RWPE1 (cell line): ENCODE measurements around the gene ZFYVE28.

Experiments used
- CTCF ChIA-PET: fragments of 350-600 bp; sonication (Branson Sonifier 250); formaldehyde crosslinking; extraction: SDS; loops from one replicate; lab custom pipeline; 2021; lab: Yijun Ruan, JAX
- POLR2A ChIA-PET: fragments of 400-600 bp; formaldehyde crosslinking; extraction: SDS; loops from one replicate; lab custom pipeline; 2020; ENCODE audit warnings: antibody characterized with exemption; ENCODE audit not compliant: low non-redundant PET; lab: Yijun Ruan, JAX
- DNase-seq: peaks from one replicate; pipeline ENCODE4 v3.0.0; 2012; ENCODE audit warnings: low spot score
- H3K27ac ChIP-seq: fragments of 450-650 bp; 2 replicates; pipeline ENCODE4 v1.5.1; 2017
- TF ChIP-seq, protein P1 (sequence below): fragments of 450-650 bp; conservative IDR thresholded peaks from 2 replicates; pipeline ENCODE4 v1.5.1; 2017; ENCODE audit warnings: low read depth, mild to moderate bottlenecking

Gene ZFYVE28

DNA sequence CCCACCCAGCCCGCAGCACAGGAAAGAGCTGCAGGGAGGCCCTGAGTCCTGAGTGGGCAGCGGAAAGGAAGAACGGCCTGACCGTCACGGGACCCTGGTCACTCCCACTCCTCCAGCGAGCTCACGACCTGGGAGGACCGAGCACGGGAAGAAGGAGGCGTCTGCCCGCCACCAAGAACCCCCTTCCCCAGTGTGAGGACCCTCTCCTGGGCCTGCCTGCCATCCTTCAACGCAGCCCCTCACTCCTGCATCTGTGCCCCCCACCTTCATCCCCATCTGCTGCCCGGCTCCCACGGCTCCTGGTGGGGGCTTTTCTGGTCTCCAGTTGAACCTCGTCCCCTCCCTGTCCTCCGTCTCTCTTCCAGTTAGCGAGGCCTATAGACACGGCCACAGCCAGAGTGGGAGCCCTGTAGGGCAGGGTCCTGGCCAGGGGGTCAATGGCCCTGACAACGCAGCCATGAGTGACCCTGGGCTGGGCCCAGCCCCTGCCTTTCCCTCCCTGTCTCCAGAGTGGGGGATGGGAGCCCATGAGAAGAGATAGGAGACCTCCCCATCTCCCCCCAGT, 115.2 kb downstream of the ZFYVE28 start:
- POLR2A ChIA-PET: no interaction called here
- CTCF ChIA-PET: no interaction called here
- DNase-seq: no peak
- TF ChIP-seq, protein P1, sequence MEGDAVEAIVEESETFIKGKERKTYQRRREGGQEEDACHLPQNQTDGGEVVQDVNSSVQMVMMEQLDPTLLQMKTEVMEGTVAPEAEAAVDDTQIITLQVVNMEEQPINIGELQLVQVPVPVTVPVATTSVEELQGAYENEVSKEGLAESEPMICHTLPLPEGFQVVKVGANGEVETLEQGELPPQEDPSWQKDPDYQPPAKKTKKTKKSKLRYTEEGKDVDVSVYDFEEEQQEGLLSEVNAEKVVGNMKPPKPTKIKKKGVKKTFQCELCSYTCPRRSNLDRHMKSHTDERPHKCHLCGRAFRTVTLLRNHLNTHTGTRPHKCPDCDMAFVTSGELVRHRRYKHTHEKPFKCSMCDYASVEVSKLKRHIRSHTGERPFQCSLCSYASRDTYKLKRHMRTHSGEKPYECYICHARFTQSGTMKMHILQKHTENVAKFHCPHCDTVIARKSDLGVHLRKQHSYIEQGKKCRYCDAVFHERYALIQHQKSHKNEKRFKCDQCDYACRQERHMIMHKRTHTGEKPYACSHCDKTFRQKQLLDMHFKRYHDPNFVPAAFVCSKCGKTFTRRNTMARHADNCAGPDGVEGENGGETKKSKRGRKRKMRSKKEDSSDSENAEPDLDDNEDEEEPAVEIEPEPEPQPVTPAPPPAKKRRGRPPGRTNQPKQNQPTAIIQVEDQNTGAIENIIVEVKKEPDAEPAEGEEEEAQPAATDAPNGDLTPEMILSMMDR: no peak
- no peak overlapping the region for H3K27ac ChIP-seq

DNA sequence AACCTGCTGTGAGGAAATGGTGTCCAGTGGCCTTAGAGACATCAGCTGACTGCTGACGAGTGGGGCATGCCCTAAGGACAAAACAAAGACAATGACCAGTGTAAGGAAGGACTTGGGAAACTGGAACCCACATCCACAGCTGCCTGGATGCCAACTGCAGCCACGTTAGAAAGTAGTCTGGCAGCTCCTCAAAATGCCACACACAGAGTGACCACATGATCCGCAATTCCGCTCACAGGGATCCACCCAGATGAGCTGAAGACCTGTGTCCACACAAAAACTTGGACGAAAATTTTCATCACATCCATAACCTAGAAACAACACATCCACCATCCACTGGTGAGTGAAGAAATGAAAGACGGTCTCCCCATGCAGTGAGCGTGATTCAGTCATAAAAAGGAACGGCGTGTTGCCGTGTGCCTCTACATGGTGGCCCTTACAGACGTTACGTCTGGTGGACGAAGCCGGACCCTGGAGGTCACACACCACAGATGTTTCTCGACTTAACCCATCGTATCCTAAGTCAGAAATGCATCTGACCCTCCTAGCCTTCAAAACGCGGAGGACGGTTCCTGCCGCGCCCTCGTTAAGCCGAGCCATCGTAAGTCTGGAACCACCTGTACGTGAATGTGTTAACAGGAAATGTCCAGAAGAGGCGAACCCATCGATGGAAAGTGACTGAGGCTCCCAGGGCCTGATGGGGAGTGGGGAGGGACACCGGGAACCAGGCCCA, 115.9 kb downstream of the ZFYVE28 start:
- CTCF ChIA-PET: no interaction called here
- POLR2A ChIA-PET: no interaction called here
- TF ChIP-seq, protein P1: no peak

DNA sequence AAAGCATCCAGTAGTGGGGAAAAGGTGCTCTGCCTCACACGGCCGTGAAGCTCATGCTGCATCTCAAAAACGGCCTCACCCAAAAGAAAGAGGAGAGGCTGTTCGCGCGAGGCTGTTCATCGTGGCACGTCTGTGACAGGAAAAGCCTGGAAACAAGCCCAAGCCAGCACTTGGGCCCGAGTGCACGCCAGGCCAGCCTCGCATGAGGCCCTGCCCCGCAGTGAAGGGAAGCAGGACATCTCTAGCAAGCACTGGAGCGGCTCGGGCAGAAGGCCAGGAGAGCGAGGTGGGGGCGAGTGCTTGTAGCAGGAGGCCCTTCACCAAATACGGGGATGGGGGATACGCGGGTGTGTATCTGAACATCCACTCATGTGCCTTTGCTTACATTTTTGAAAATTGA, 116.6 kb downstream of the ZFYVE28 start:
- DNase-seq: no peak
- H3K27ac ChIP-seq: no peak overlapping the region
- ChIA-PET POLR2A (no interaction called here), CTCF (no interaction called here)
- TF ChIP-seq, protein P1: no peak

More for the DNA sequence above, 115.9 kb downstream of the ZFYVE28 start:
- no peak overlapping the region for H3K27ac ChIP-seq
- DNase-seq: no peak

DNA sequence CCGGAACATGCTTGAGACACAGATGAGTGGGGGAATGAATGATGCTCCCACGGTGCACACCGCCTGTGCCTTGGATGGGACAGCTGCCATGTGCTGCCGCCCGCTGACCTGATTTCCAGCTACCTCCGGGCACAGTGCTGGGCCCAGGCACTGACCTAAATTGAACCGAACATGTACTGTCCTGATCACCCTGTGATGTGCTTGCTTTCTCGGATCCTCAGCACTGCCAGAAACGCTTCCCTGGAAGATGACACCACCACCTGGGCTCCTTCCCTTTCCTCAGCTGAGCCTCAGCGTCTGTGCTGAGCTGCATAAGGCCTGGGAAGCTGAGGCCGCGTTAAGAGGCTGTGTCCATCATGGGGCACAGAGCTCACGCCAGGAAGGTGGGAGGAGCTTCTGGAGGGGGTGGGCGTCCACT, 117.2 kb downstream of the ZFYVE28 start:
- TF ChIP-seq, protein P1: no peak
- POLR2A ChIA-PET: no interaction called here
- no peak overlapping the region for H3K27ac ChIP-seq
- CTCF ChIA-PET: interaction anchor here (0.7 kb wide), 1 partner anchor 153 kb away, joined by 3 read pairs; no protein-coding TSS in a partner anchor
- DNase-seq: no peak

DNA sequence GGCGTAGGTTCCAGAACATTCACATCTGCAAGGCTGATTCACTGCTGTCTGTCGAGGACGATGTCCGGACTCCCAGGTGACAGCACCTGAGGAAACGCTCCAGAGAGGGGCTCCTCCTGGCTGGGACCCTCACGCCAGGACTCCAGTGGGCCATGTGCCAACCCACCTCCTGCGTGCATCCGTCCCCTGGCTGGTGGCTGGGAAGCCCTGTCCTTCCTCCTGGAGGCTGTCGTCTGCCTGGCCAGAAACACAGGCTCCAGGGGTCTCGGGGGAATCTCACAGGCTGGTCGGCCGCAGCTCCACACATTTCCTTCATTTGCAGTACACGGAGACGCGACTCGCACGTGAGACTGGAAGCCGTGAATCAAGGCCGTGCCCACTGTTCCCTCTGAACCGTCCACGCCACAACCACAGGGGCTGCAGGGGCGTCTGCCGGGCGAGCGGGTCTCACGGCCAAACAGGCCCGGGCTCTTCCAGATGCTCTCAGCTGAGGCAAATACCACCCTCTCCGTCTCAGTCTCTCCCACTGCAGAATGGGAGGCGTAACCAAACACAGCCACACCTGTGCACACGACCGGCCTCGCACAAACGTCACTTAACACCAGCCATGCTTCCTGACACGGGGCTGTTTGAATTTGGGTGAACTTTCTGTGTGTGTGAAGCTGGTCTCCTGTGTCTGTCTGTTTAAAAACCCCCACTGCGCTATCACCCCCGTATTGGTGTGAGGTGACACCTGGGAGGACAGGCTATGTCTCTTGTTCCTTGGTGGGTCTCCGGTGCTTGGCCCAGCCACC, 117.8 kb downstream of the ZFYVE28 start:
- TF ChIP-seq, protein P1: no peak
- CTCF ChIA-PET: interaction anchor here (0.7 kb wide), 1 partner anchor 154 kb away, joined by 3 read pairs; no protein-coding TSS in a partner anchor
- POLR2A ChIA-PET: no interaction called here
- H3K27ac ChIP-seq: no peak overlapping the region
- no peak for DNase-seq

DNA sequence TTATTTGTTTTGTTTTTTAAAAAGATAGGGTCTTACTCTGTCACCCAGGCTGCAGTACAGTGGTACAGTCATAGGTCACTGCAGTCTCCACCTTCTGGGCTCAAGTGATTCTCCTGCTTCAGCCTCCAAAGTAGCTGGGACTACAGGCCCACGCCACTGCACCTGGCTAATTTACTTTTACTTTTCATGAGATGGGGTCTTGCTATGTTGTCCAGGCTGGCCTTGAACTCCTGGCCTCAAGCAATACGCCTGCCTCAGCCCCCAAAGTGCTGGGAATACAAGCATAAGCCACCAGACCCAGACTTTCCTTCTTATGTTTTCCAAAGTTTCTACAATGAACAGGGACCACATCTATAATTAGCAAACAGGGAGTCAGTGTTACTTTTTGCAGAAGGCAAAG, 118.7 kb downstream of the ZFYVE28 start:
- H3K27ac ChIP-seq: no peak overlapping the region
- TF ChIP-seq, protein P1: no peak
- ChIA-PET POLR2A (no interaction called here), CTCF (interaction anchor here (0.5 to 0.6 kb wide), 2 partner anchors 467 to 756 kb away, joined by 3 read pairs; no protein-coding TSS in a partner anchor)
- DNase-seq: no peak
